Activated CD8-positive, alpha-beta memory T cell treated with anti-CD3 and anti-CD28 coated beads, Interleukin-2, amount 50 U/mL, for 1 hour (primary cell): Measurements from ENCODE around the gene SORCS2.

Experiments used
- DNase-seq: peaks from one replicate; pipeline ENCODE4 v3.0.0-alpha.2; 2020; ENCODE audit errors: extremely low read depth

The SORCS2 gene

GRCh38 chr4:7744142-7744804 is 551.9 kb downstream of the SORCS2 start:
- DNase-seq = no peak

DNA sequence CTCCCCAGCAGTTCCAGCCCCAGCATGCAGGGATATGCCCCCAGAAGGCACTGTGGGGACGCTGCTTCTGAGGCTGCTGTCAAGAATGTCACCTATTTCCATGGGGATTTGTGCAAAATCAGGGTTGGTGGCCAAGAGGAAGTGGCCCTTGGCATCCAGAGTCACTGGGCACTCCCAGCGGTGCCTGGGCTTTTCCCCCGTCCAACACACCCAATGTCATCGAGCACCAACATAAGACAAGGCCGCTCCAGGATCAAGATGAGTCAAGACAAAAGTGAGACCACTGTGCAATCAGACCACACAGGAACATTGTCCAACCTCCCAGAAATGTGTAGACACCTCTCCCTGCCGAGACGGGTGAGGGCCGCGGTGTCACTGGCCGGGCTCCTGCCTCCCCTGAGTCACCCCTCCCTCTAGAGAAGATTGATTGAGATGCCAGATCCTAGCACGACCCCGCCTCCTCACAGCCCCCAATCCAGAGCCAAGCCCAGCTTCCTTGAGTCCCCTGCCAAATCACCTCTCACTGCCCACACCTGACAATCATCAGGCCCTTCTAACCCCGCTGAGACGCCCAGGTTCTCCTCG is 553.1 kb downstream of the SORCS2 start:
- no peak for DNase-seq

GRCh38 chr4:7746351-7747061 is 554.2 kb downstream of the SORCS2 start:
- no peak for DNase-seq

DNA sequence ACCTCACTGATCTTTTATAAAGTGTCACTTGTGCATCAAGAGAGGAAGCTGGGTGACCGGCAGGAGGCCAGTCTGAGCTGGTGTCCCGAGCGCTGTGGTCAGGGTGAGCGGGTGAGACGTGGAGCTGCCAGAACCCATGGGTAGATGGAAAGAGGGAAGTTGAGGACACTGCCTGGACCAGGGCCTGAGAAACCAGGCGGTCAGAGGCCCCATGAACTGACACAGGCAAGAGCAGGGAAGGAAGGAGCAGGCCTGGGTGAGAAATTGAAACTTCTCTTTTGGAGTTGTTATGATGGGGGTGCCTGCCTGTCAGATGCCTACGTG is 554.7 kb downstream of the SORCS2 start:
- DNase-seq = no peak

DNA sequence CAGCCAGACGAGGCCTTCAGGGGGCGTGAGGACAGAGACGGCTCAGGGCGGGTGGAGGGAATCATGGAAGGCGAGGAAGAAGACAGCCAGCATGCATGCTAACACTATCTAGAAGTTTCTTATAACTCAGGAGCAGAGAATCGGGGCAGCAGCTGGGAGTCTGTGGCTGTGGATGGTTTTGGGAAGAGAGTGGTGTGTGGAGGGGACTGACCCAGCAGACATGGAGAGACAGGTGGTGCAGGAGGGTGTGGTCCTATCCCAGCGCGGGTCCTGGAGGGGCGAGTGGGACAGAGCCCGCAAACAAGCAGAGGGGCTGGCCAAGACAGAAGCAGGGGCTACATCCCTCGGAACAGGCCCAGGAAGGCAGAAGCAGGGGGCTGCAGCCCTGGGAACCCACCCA is 555.2 kb downstream of the SORCS2 start:
- no peak for DNase-seq

- DNase-seq = no peak
These were observed 558.2 kb downstream of the SORCS2 start for GRCh38 chr4:7750523-7750922.

DNA sequence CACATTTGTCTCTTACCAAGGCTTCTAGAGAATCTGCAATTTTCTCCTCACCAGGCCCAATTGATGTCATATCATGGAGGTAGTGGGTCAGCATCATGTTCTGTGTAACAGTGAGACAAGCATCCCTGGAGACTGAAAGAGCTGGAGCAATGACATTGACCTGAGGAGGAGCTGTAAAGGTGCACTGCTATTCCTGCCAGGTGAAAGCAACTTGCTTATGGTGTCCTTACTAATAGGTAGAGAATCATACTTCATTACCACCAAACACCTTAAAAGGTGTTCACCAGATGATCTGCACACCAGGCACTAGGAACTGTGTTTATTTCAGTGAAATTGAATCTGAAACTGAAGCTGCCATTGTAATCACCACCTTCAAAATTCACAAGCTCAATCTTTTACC is 558.6 kb downstream of the SORCS2 start:
- no peak for DNase-seq

- no peak for DNase-seq
These were observed 560.3 kb downstream of the SORCS2 start for GRCh38 chr4:7752649-7753048.

DNA sequence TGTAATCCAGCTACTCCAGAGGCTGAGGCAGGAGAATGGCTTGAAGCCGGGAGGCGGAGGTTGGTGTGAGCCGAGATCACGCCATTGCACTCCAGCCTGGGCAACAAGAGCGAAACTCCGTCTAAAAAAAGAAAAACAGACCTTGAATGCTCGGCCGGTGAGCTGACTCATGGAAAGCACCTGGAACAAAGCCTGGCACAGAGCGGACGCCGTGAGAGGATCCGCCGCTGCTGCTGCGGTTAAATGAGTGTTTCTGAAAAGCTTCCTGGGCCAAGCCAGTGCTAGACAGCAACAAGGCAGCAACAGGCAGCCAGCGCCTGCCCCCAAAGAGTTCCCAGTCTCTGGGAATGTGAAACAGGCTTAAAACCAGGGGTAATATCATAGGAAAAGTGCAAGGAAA is 560.9 kb downstream of the SORCS2 start:
- DNase-seq = no peak

- DNase-seq = no peak
These were observed 561.7 kb downstream of the SORCS2 start for GRCh38 chr4:7753931-7754465.

DNA sequence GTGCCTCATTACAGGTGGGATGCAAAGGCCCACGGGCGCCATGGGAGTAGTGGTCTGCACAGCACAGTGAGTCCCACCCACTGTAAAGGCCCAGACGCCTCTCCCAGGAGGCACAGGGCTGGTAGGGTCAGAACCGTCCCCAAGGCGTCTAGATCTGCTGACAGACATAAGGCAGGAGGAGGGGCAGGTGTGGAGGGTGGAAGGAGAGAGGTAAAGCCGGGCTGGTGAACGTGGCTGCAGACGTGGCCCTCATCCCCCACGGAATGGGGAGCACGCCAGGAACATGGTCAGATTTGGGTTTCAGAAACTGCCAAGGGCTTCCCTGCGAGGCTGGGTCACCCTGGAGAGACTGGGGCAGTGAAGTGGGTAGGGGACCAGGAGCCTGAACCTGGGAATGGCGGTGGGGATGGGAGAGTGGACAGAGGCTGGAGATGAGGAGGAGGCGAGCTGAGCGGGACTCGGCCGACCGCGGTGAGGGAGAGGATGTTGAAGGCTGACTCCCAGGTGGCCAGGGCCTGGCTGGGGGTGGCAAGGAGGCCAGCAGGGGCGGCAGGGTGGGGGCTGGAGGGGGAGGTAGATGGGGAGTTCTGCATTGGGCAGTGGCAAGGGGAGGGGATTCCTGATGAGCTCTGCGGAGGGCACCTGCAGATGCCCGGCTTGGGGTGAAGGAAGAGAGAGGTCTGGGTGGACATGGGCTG is 562.4 kb downstream of the SORCS2 start:
- no peak for DNase-seq

DNA sequence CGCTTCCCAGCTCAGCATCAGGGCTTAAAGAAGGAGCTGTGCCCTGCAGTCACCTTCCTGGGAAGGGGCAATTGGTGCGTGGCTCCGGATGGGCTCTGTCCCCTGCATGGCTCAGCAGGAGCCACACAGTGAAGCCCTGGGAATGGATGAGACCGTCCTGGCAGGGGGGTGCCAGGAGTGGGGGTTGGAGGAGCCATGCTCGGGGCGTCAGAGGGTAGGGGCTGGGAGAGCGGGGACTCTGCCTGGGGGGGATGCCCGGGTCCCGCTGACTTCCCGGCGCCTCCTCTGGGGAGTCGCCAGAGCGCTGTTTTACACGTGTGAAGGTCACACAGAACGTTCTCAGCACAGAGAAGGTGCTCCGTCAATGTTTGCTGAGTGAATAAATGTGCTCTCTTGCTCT is 563.2 kb downstream of the SORCS2 start:
- no peak for DNase-seq

GRCh38 chr4:7756071-7756470 is 563.7 kb downstream of the SORCS2 start:
- no peak for DNase-seq

- no peak for DNase-seq
These were observed 564.4 kb downstream of the SORCS2 start for GRCh38 chr4:7756561-7757355.

- no peak for DNase-seq
These were observed 565.4 kb downstream of the SORCS2 start for GRCh38 chr4:7757501-7758471.

GRCh38 chr4:7758476-7758875 is 566.1 kb downstream of the SORCS2 start:
- DNase-seq = no peak

- peak; percentile 23 for DNase-seq
These were observed 566.9 kb downstream of the SORCS2 start for GRCh38 chr4:7759216-7759615.

DNA sequence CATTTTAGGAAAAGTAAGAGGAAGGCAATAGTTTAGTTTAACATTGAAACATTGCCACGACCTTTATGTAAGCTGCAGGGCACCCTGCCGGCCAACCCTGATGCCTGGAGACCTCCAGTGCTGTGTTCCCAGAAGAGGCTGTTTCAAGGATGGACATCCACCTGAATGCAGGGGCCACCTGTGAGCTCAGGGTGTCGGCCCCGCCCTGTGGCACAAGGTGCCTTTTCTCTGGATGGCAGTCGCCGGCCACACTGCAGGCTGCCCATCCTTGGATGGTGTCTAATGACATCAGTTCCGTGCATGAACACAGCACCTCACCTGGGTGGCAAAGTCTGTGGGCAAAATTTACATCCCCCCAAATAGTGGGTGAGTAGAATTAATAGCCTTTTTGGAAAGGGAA is 567.3 kb downstream of the SORCS2 start:
- no peak for DNase-seq

- DNase-seq = no peak
These were observed 567.9 kb downstream of the SORCS2 start for GRCh38 chr4:7760228-7760627.

DNA sequence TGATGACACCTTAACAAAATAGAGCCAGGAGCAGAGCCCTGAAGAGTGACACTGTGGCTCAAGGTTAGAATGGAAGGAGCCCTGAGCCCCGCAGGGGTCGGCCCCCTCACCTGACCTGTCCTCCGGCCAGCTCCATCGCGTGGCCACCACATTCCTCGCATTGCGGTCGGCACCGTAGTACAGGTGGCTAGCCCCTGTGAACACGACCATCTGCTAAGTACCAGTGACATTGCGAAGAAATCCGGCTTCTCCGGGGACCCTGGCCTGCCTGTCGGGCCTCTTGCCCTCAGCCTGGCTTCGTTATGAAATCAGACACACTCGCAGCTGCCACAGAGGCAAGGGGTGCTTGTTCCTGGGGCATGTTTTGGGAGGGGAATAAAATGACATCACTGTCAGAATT is 568.4 kb downstream of the SORCS2 start:
- DNase-seq = no peak

DNA sequence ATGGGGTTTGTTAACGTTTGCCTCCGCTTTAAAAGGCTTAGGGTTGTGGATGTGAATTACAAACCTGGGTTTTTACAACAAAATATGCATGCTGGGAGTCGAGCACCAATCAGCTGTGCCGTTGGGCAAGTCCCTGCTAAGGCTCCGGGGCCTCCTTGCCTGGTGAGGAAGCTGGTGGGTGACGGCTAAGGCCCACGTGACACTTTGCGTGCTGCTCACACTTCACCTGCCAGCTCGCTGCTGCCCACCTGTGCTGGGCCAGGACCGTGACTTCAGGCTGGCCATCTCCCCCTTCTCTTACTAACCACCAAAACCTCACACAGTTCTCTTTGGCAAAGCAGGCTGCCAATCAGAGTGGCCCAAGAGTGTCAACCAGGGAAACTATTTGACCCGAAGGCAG is 569.0 kb downstream of the SORCS2 start:
- no peak for DNase-seq
